GM19193 (cell line): ENCODE measurements around the gene EFNA1.

Source experiments
- POLR2A ChIP-seq: IDR thresholded peaks from 4 replicates; pipeline ENCODE4 v1.6.1; 2011; ENCODE audit not compliant: insufficient read depth, insufficient read length; ENCODE audit errors: extremely low read depth

Gene EFNA1

GRCh38 chr1:155174324-155175280 lies 46.9 kb downstream of the EFNA1 start:
- TF ChIP-seq POLR2A: no peak

GRCh38 chr1:155175281-155175926 lies 47.7 kb downstream of the EFNA1 start:
- no peak for TF ChIP-seq POLR2A

- TF ChIP-seq POLR2A: no peak
Observed at GRCh38 chr1:155175927-155176371, 48.3 kb downstream of the EFNA1 start.

- no peak for TF ChIP-seq POLR2A
Observed at GRCh38 chr1:155176544-155177071, 48.9 kb downstream of the EFNA1 start.

GRCh38 chr1:155177192-155177917 lies 49.7 kb downstream of the EFNA1 start:
- TF ChIP-seq POLR2A: no peak

- no peak for TF ChIP-seq POLR2A
Observed at GRCh38 chr1:155177918-155178281, 50.2 kb downstream of the EFNA1 start.

GRCh38 chr1:155178441-155179111 lies 50.9 kb downstream of the EFNA1 start:
- TF ChIP-seq POLR2A: no peak

GRCh38 chr1:155179112-155180031 lies 51.7 kb downstream of the EFNA1 start:
- TF ChIP-seq POLR2A: no peak

GRCh38 chr1:155181371-155182051 lies 53.8 kb downstream of the EFNA1 start:
- no peak for TF ChIP-seq POLR2A

GRCh38 chr1:155182052-155182550 lies 54.4 kb downstream of the EFNA1 start:
- TF ChIP-seq POLR2A: no peak

GRCh38 chr1:155183775-155184221 lies 56.1 kb downstream of the EFNA1 start:
- TF ChIP-seq POLR2A: no peak

GRCh38 chr1:155184351-155184811 lies 56.7 kb downstream of the EFNA1 start:
- no peak for TF ChIP-seq POLR2A
